HFF-Myc (cell line): Measurements from ENCODE around the gene MRC2.

ENCODE experiments used
- DNase-seq: peaks from one replicate; pipeline ENCODE4 v3.0.0-alpha.2; 2011; ENCODE audit warnings: low read depth; ENCODE audit errors: extremely low read depth
- H3K4me3 ChIP-seq: replicated peaks from 2 replicates; pipeline ENCODE4 v1.5.1; 2011; ENCODE audit warnings: low read depth, mild to moderate bottlenecking, control low read depth, low read length
- TF ChIP-seq, protein P1 (sequence below): IDR thresholded peaks from 2 replicates; pipeline ENCODE4 v1.5.1; 2012; ENCODE audit warnings: mild to moderate bottlenecking, low read depth, low read length, control low read depth; ENCODE audit errors: missing control alignments

Gene MRC2

DNA sequence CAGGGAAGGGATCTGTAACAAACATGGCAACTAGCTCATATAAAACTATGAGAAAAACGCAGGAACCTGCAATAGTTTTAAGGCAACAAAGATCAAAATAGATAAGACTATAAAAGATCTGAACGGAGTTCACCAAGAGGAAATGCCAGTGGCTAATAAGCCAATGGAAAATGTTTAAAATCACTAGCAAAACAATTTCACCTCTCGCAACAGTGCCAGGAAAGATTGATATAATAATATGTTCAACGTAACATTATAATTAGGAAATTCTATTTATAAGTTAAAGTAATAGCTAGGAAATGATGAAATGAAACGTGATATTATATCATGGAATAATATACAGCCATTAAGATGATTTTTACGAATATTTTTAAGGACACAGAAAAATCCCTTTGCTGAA is 16.0 kb downstream of the MRC2 start:
- H3K4me3 ChIP-seq: no peak overlapping the region
- no peak for DNase-seq
- TF ChIP-seq, protein P1, sequence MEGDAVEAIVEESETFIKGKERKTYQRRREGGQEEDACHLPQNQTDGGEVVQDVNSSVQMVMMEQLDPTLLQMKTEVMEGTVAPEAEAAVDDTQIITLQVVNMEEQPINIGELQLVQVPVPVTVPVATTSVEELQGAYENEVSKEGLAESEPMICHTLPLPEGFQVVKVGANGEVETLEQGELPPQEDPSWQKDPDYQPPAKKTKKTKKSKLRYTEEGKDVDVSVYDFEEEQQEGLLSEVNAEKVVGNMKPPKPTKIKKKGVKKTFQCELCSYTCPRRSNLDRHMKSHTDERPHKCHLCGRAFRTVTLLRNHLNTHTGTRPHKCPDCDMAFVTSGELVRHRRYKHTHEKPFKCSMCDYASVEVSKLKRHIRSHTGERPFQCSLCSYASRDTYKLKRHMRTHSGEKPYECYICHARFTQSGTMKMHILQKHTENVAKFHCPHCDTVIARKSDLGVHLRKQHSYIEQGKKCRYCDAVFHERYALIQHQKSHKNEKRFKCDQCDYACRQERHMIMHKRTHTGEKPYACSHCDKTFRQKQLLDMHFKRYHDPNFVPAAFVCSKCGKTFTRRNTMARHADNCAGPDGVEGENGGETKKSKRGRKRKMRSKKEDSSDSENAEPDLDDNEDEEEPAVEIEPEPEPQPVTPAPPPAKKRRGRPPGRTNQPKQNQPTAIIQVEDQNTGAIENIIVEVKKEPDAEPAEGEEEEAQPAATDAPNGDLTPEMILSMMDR: no peak

- no peak for DNase-seq
- H3K4me3 ChIP-seq: no peak overlapping the region
- TF ChIP-seq, protein P1: no peak
Observed at GRCh38 chr17:62644487-62645173, 17.2 kb downstream of the MRC2 start.

DNA sequence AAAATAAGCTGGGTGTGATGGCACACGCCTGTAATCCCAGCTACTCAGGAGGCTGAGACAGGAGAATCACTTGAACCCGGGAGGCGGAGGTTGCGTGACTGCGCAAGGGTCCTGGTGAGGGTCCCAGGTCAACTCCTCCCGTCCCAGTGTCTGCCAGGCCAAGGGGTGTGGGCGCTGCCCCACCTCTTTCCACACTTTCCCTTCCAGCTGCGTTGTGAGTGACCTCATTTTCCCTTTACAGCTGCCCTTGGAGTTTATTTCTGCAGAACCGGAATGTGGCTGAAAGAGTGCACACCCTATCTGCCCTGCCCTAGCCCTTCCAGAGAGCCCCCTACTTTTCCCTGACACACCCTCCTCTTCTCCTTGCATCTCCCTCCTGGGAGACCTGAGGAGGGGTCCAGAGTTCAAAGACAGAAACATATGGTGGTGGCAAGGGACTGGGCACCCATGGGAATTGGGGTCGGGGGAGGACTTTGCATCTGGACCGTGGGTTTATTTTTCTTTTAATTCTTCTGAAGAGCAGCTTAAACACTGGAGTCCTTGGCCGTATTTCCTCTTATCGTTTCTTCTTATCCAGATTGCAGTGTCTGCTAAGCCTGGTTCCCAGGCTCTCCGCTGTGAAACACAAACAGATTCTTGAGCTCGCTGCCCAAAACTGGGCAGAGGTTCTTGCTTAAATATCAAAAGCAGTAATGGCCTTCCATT is 20.9 kb downstream of the MRC2 start:
- TF ChIP-seq, protein P1: no peak
- DNase-seq: no peak
- H3K4me3 ChIP-seq: no peak overlapping the region

DNA sequence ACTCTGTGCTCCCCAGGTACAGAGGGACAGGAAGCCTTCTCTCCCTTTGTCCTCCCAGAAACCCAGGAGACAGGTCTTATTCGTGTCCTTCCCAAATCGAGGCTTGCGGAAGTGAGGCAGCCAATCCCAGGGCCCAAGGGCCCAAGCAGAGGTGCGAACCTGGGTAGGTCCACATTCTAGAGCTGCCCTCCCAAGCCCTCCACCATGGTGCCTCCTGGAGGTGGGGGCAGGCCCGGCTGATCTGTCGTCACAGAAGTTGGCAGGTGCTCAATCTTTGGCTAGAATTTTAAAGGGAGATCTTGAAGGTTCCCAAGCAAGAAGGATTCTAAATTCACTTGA is 21.5 kb downstream of the MRC2 start:
- no peak for DNase-seq
- no peak overlapping the region for H3K4me3 ChIP-seq
- TF ChIP-seq, protein P1: no peak

DNA sequence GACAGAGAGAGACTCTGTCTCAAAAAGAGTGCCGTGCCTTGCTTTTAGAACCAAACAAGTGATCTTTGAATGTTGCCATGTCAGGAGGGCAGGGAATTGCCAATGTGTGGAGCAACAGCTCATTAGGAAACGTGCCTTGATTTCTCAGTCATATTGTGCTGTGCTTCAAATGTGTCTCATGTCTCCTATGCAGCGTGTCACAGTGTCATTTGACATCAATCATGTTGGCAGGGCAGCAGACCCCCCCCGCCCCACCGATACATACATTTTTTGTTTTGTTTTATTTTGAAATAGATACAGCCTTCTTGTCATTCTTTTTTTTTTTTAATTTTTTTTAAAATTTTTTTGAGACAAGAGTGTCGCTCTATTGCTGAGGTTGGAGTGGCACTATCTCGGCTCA is 22.1 kb downstream of the MRC2 start:
- H3K4me3 ChIP-seq: no peak overlapping the region
- DNase-seq: no peak
- TF ChIP-seq, protein P1: no peak

DNA sequence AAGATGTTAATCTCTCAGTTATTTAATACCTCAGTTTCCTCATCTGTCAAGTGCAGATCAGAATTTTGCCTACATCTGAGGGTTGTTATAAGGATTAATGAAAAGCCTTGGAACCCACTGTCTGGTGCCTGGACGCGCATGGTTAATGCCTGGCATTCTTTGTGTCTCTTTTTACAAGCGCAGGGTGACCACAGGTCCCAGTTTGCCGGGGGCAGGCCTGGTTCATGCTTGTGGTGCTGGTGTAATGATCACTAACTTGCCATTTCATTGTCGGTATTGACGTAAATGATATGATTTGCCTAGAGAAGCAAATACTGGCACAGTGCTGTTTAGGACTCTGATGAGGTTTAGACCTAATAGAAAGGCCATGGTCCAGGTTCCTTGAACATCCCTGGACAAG is 23.1 kb downstream of the MRC2 start:
- TF ChIP-seq, protein P1: no peak
- DNase-seq: no peak
- no peak overlapping the region for H3K4me3 ChIP-seq
